Ishikawa (cell line): ENCODE results near the gene PTBP2.

ENCODE experiments used
- CEBPB ChIP-seq: IDR thresholded peaks from 2 replicates; pipeline ENCODE4 v1.6.1; 2012
- CREB1 ChIP-seq: IDR thresholded peaks from 2 replicates; pipeline ENCODE4 v1.6.1; 2012; ENCODE audit warnings: low read depth
- EGR1 ChIP-seq: IDR thresholded peaks from 2 replicates; pipeline ENCODE4 v1.6.1; 2012
- EP300 ChIP-seq: IDR thresholded peaks from 2 replicates; pipeline ENCODE4 v1.6.1; 2012; ENCODE audit warnings: borderline replicate concordance
- FOXM1 ChIP-seq: IDR thresholded peaks from 2 replicates; pipeline ENCODE4 v1.6.1; 2012; ENCODE audit warnings: low read depth, borderline replicate concordance
- NFIC ChIP-seq: IDR thresholded peaks from 2 replicates; pipeline ENCODE4 v1.6.1; 2012
- RAD21 ChIP-seq: IDR thresholded peaks from 2 replicates; pipeline ENCODE4 v1.6.1; 2012; ENCODE audit warnings: low read depth
- TAF1 ChIP-seq: IDR thresholded peaks from 2 replicates; pipeline ENCODE4 v1.6.1; 2012; ENCODE audit warnings: low read depth, mild to moderate bottlenecking
- TCF12 ChIP-seq: IDR thresholded peaks from 2 replicates; pipeline ENCODE4 v1.6.1; 2012; ENCODE audit warnings: low read depth
- TEAD4 ChIP-seq: IDR thresholded peaks from 2 replicates; pipeline ENCODE4 v1.6.1; 2012
- YY1 ChIP-seq: IDR thresholded peaks from 2 replicates; pipeline ENCODE4 v1.6.1; 2012; ENCODE audit warnings: low read depth
- ZBTB7A ChIP-seq: IDR thresholded peaks from 2 replicates; pipeline ENCODE4 v1.6.1; 2012; ENCODE audit warnings: low read depth
- TF ChIP-seq, protein P1 (sequence below): IDR thresholded peaks from 2 replicates; pipeline ENCODE4 v1.6.1; 2012
- TF ChIP-seq, protein P2 (sequence below): IDR thresholded peaks from 2 replicates; pipeline ENCODE4 v1.6.1; 2012
- TF ChIP-seq, protein P3 (sequence below): IDR thresholded peaks from 2 replicates; pipeline ENCODE4 v1.6.1; 2012; ENCODE audit warnings: low read depth, mild to moderate bottlenecking

The PTBP2 gene, protein sequence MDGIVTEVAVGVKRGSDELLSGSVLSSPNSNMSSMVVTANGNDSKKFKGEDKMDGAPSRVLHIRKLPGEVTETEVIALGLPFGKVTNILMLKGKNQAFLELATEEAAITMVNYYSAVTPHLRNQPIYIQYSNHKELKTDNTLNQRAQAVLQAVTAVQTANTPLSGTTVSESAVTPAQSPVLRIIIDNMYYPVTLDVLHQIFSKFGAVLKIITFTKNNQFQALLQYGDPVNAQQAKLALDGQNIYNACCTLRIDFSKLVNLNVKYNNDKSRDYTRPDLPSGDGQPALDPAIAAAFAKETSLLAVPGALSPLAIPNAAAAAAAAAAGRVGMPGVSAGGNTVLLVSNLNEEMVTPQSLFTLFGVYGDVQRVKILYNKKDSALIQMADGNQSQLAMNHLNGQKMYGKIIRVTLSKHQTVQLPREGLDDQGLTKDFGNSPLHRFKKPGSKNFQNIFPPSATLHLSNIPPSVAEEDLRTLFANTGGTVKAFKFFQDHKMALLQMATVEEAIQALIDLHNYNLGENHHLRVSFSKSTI

DNA sequence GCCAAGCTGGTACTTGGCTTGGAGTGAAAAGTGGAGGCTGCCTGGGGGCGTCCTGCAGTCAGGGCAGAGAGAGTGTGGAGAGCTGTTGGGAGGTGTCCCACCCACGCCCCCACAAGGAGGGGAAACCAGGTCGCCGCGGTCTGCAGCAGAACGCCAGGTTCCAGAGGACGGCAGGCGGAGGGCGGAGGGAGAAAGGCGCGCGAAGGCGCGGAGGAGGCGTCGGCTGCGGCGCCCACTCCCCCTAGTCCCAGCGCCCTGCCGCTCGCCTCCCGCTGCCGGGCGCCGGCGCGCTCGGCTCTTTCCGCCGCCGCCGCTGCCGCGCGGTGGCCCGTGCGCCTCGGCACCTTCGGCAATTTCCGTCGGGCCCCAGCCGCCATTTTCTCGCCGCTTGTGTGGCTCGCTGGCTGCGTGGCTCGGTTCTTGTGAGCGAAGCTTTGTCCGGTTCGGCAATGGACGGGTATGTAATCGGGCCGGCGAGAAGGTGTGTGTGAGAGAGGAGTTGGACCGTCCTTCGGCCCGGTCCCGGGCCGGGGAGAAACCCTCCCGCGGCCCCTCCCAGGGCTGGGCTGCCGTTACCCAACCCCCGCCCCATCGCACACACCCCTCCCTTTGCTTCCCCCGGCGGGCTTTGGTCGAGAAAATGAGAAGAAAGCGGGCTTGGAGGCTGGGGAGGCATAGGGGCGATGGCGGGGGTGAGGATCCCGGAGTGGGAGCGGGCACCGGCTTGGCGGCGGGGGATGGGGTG, at the start of gene PTBP2:
Gene PTBP2 (plus strand): TSS at position 369 of the 745 bp plus-strand sequence. CDS start 81 bp downstream, at position 450.
- TF ChIP-seq TAF1: 0 out of 2 replicates have a peak, but pooled peaks have one; percentile 37
- no peak for TF ChIP-seq EP300
- TF ChIP-seq ZBTB7A: peak; percentile 78
- peak; percentile 91 for TF ChIP-seq YY1
- peak; percentile 53 for TF ChIP-seq EGR1
- TF ChIP-seq, protein P1, sequence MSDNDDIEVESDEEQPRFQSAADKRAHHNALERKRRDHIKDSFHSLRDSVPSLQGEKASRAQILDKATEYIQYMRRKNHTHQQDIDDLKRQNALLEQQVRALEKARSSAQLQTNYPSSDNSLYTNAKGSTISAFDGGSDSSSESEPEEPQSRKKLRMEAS: no peak; the same call in 1 of the 2 replicates
- TF ChIP-seq RAD21: no peak

DNA sequence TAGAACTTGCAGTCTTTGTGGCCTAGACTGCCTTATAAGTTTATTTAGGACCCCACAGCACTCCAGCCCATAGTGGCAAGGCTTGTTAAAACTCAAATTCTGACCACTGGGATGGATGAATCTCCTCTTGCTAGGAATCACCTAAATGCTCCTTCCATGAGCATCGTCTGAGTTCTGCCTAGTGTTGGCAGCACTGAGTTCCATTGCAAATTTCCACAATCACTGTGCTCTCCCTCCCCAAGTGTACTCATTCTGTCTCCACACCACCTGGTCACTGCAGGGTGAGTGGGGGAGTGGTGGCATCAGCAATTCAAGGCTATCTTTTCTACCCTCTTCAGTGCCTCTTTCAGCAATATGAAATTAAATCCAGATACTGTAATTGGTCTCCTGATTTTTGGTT, 46.7 kb upstream of the PTBP2 start:
- TF ChIP-seq, protein P2, sequence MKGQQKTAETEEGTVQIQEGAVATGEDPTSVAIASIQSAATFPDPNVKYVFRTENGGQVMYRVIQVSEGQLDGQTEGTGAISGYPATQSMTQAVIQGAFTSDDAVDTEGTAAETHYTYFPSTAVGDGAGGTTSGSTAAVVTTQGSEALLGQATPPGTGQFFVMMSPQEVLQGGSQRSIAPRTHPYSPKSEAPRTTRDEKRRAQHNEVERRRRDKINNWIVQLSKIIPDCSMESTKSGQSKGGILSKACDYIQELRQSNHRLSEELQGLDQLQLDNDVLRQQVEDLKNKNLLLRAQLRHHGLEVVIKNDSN: no peak
- TF ChIP-seq EGR1 (no peak), FOXM1 (no peak), ZBTB7A (no peak), CEBPB (no peak), NFIC (no peak), TAF1 (no peak), CREB1 (no peak), RAD21 (no peak), TCF12 (no peak), YY1 (no peak), EP300 (no peak)
- TF ChIP-seq, protein P1: no peak

DNA sequence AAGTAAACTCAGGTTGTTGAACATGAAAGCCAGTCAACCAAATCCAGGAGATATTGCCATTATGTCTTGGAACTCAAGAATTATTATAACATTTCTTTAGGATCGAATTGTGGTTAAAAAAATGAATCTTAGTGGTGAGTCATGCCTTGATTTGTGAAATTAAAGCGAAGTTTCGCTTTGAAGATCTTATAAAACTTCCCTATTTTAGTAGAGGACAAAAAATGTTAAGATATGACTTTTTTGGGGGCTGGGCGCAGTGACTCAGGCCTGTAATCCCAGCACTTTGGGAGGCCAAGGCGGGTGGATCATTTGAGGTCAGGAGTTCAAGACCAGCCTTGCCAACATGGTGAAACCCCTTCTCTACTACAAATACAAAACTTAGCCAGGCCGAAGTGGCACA, 39.5 kb upstream of the PTBP2 start:
- TF ChIP-seq TCF12 (no peak), NFIC (no peak), YY1 (no peak), TEAD4 (no peak), EP300 (no peak), EGR1 (no peak)
- TF ChIP-seq, protein P3, sequence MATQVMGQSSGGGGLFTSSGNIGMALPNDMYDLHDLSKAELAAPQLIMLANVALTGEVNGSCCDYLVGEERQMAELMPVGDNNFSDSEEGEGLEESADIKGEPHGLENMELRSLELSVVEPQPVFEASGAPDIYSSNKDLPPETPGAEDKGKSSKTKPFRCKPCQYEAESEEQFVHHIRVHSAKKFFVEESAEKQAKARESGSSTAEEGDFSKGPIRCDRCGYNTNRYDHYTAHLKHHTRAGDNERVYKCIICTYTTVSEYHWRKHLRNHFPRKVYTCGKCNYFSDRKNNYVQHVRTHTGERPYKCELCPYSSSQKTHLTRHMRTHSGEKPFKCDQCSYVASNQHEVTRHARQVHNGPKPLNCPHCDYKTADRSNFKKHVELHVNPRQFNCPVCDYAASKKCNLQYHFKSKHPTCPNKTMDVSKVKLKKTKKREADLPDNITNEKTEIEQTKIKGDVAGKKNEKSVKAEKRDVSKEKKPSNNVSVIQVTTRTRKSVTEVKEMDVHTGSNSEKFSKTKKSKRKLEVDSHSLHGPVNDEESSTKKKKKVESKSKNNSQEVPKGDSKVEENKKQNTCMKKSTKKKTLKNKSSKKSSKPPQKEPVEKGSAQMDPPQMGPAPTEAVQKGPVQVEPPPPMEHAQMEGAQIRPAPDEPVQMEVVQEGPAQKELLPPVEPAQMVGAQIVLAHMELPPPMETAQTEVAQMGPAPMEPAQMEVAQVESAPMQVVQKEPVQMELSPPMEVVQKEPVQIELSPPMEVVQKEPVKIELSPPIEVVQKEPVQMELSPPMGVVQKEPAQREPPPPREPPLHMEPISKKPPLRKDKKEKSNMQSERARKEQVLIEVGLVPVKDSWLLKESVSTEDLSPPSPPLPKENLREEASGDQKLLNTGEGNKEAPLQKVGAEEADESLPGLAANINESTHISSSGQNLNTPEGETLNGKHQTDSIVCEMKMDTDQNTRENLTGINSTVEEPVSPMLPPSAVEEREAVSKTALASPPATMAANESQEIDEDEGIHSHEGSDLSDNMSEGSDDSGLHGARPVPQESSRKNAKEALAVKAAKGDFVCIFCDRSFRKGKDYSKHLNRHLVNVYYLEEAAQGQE: no peak

DNA sequence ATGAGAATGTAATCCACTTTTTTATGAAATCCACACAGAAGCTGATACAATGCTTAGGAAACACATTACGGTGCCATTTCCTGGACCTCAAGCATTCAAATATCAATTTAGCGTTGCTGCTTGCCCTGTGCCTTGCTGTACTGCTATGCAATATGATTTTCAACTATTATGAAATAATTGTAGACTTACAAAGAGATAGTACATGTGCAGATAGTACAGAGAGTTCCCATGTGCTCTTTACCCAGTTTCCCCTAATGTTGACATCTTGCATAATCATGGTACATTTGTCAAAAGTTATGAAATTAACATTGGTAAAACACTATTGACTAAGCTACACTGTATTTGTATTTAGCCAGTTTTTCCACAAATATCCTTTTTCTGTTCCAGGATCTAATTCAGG, 37.7 kb upstream of the PTBP2 start:
- TF ChIP-seq FOXM1 (no peak), CEBPB (no peak), EP300 (no peak), EGR1 (no peak)
- TF ChIP-seq, protein P2: no peak
- TF ChIP-seq, protein P3: no peak

DNA sequence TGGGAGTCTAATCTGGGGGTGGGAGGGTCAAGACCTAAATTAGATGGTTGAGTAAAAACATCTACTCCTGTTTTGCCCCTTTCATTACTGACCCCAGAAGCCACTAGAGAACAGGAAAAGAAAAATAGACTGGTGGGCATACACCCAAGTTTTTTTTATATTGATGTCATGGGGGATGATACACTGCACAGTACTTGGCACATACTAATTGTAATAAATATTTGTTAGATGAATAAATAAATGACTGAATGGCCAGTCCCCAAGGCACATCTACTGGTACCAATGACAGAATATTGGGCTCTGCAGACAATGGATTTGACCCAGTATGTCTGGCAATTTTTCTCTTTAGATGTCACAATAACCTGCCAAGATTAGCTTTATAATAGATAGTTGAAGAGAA, 36.8 kb upstream of the PTBP2 start:
- TF ChIP-seq EGR1: no peak
- no peak for TF ChIP-seq NFIC
- no peak for TF ChIP-seq CREB1
- TF ChIP-seq TAF1: no peak
- TF ChIP-seq, protein P3: no peak
- no peak for TF ChIP-seq FOXM1
- no peak for TF ChIP-seq YY1
- no peak for TF ChIP-seq ZBTB7A
- TF ChIP-seq EP300: no peak
- TF ChIP-seq RAD21: no peak
